GM12878 (cell line): ENCODE results near the gene AKNA. TPM values are rescaled to one million over a fixed set of nuclear protein-coding genes. Genes with fewer than 3 reads are reported as not detected.

Source experiments
- ATAC-seq: fragments of 200-7000 bp; cut with Tn5 transposase; 3 replicates; pipeline ENCODE4 v1.9.1; 2020; ENCODE audit warnings: mild to moderate bottlenecking, moderate library complexity
- BruUV-seq: library from RNA; stranded (reverse); fragments of 400-500 nt; replicated peaks from 2 replicates; lab custom pipeline; 2021; lab: Mats Ljungman, UMichigan
- CTCF ChIA-PET: fragments of 300-600 bp; sonication (Branson Sonifier 250); formaldehyde crosslinking; extraction: SDS; loops from one replicate; lab custom pipeline; 2021; ENCODE audit warnings: inconsistent platforms; lab: Yijun Ruan, JAX
- POLR2A ChIA-PET: fragments of 350-600 bp; formaldehyde crosslinking; extraction: SDS; loops from one replicate; lab custom pipeline; 2021; ENCODE audit warnings: inconsistent platforms; lab: Charles Lee
- RAD21 ChIA-PET: fragments of 300-600 bp; sonication (Branson Sonifier 250); formaldehyde crosslinking; loops from one replicate; lab custom pipeline; 2023; ENCODE audit warnings: antibody characterized with exemption; ENCODE audit not compliant: unreplicated experiment; lab: Charles Lee
- SMC1A ChIA-PET: fragments of 300-600 bp; sonication (Branson Sonifier 250); formaldehyde crosslinking; loops from one replicate; lab custom pipeline; 2023; ENCODE audit not compliant: unreplicated experiment, uncharacterized antibody; lab: Charles Lee
- DNase-seq: peaks from one replicate; pipeline ENCODE4 v3.0.0-alpha.2; 2011; ENCODE audit warnings: low read depth, low spot score
- FAIRE-seq: peaks from 3 replicates; lab custom pipeline; 2011; peaks lifted over from hg19 to GRCh38; lab: Jason Lieb, UNC
- H2AFZ ChIP-seq: 2 replicates; pipeline ENCODE4 v1.6.0; 2011; ENCODE audit warnings: low read depth, low read length, control low read depth; ENCODE audit not compliant: control insufficient read depth
- H3K27ac ChIP-seq: 2 replicates; pipeline ENCODE4 v1.5.1; 2011; ENCODE audit warnings: control low read depth; ENCODE audit not compliant: control insufficient read depth, insufficient read depth
- H3K27me3 ChIP-seq, 2 experiments: replicated peaks in 1 of 2; 2 replicates each; pipeline versions ENCODE4 v1.6.0 to v1.6.1; 2011; ENCODE audit warnings: low read length in 1 of 2; ENCODE audit not compliant: control insufficient read depth in 2 of 2, insufficient read depth in 2 of 2
- H3K36me3 ChIP-seq, 2 experiments: 2 replicates each; pipeline ENCODE4 v1.5.1; 2011; ENCODE audit warnings: low read length in 1 of 2; ENCODE audit not compliant: control insufficient read depth in 2 of 2, insufficient read depth in 2 of 2
- H3K4me1 ChIP-seq: 2 replicates; pipeline ENCODE4 v1.6.1; 2011; ENCODE audit warnings: mild to moderate bottlenecking, low read length, moderate library complexity, mixed read lengths; ENCODE audit not compliant: control insufficient read depth, insufficient read depth
- H3K4me2 ChIP-seq: 2 replicates; pipeline ENCODE4 v1.6.0; 2011; ENCODE audit warnings: control low read depth; ENCODE audit not compliant: control insufficient read depth, insufficient read depth
- H3K4me3 ChIP-seq: fragments of 200-600 bp; sonication (generic); 2 replicates; pipeline ENCODE4 v1.5.1; 2016
- H3K79me2 ChIP-seq: 2 replicates; pipeline ENCODE4 v1.6.0; 2011; ENCODE audit warnings: low read length; ENCODE audit not compliant: control insufficient read depth, insufficient read depth
- H3K9ac ChIP-seq: 2 replicates; pipeline ENCODE4 v1.8.0; 2011; ENCODE audit warnings: low read length, control low read depth, mixed read lengths; ENCODE audit not compliant: control insufficient read depth, insufficient read depth
- H3K9me3 ChIP-seq: replicated peaks from 3 replicates; pipeline ENCODE4 v1.5.1; 2011; ENCODE audit warnings: mild to moderate bottlenecking, low read length; ENCODE audit not compliant: control insufficient read depth, insufficient read depth
- H4K20me1 ChIP-seq: 2 replicates; pipeline ENCODE4 v1.6.0; 2011; ENCODE audit not compliant: control insufficient read depth, insufficient read depth
- BCLAF1 ChIP-seq: fragments of 450-650 bp; IDR thresholded peaks from 2 replicates; pipeline ENCODE4 v1.6.1; 2017; ENCODE audit warnings: antibody characterized with exemption, mild to moderate bottlenecking, moderate library complexity
- CHD4 ChIP-seq: fragments of 200-600 bp; sonication (generic); IDR thresholded peaks from 2 replicates; pipeline ENCODE4 v1.6.1; 2016; ENCODE audit warnings: mild to moderate bottlenecking
- CREB1 ChIP-seq: IDR thresholded peaks from 2 replicates; pipeline ENCODE4 v1.6.1; 2012; ENCODE audit warnings: low read depth, mild to moderate bottlenecking, inconsistent platforms
- GABPA ChIP-seq: IDR thresholded peaks from 2 replicates; pipeline ENCODE4 v1.6.1; 2014; ENCODE audit warnings: antibody characterized with exemption, low read depth, mild to moderate bottlenecking, inconsistent platforms
- HDGF ChIP-seq: fragments of 450-650 bp; IDR thresholded peaks from 2 replicates; pipeline ENCODE4 v1.6.1; 2016; ENCODE audit warnings: antibody characterized with exemption
- IKZF1 ChIP-seq: fragments of 450-650 bp; conservative IDR thresholded peaks from 2 replicates; pipeline ENCODE4 v1.6.1; 2017; ENCODE audit warnings: antibody characterized with exemption, mild to moderate bottlenecking
- MYB ChIP-seq: fragments of 150-350 bp; IDR thresholded peaks from 2 replicates; pipeline ENCODE4 v1.6.1; 2014; ENCODE audit warnings: mild to moderate bottlenecking, low read depth, low read length, borderline replicate concordance
- NBN ChIP-seq: fragments of 450-650 bp; IDR thresholded peaks from 2 replicates; pipeline ENCODE4 v1.6.1; 2016
- NFXL1 ChIP-seq: fragments of 450-650 bp; IDR thresholded peaks from 2 replicates; pipeline ENCODE4 v1.6.1; 2017; ENCODE audit warnings: antibody characterized with exemption, mild to moderate bottlenecking, borderline replicate concordance
- NFYB ChIP-seq: IDR thresholded peaks from 2 replicates; pipeline ENCODE4 v1.6.1; 2011; ENCODE audit warnings: low read depth, mild to moderate bottlenecking, low read length, improper control_type of control experiment, moderate library complexity; ENCODE audit not compliant: insufficient read depth
- NRF1 ChIP-seq: conservative IDR thresholded peaks from 2 replicates; pipeline ENCODE4 v1.6.1; 2011; ENCODE audit warnings: mild to moderate bottlenecking, low read depth, low read length, improper control_type of control experiment
- PAX5 ChIP-seq: IDR thresholded peaks from 2 replicates; pipeline ENCODE4 v1.6.1; 2011; ENCODE audit warnings: low read depth, low read length, borderline replicate concordance
- SMAD5 ChIP-seq: IDR thresholded peaks from 2 replicates; pipeline ENCODE4 v1.6.1; 2016; ENCODE audit warnings: antibody characterized with exemption, low read depth
- SUPT20H ChIP-seq: IDR thresholded peaks from 2 replicates; pipeline ENCODE4 v1.6.1; 2011; ENCODE audit warnings: low read depth, mild to moderate bottlenecking, low read length, moderate library complexity, borderline replicate concordance; ENCODE audit not compliant: control insufficient read depth
- TBL1XR1 ChIP-seq: IDR thresholded peaks from 2 replicates; pipeline ENCODE4 v1.6.1; 2012; ENCODE audit warnings: low read depth, low read length, improper control_type of control experiment
- TCF12 ChIP-seq: IDR thresholded peaks from 2 replicates; pipeline ENCODE4 v1.6.1; 2011; ENCODE audit warnings: low read depth, mild to moderate bottlenecking, low read length
- ZNF24 ChIP-seq: fragments of 450-650 bp; IDR thresholded peaks from 2 replicates; pipeline ENCODE4 v1.6.1; 2017; ENCODE audit warnings: antibody characterized with exemption, mild to moderate bottlenecking
- WGBS: methylation state at CpG from one replicate; pipeline ENCODE4 v1.1.6; 2016; ENCODE audit warnings: low lambda C conversion rate; ENCODE audit not compliant: insufficient replicate concordance, insufficient coverage; ENCODE audit errors: missing lambda C conversion rate; 5-methylcytosine and 5-hydroxymethylcytosine counted together
- in situ Hi-C: fragments of 300-500 bp; cut with MboI; formaldehyde crosslinking; loops from 9 replicates; pipeline ENCODE4 v1.14.3; 2018; ENCODE audit warnings: mixed read lengths
- intact Hi-C: fragments of 100-400 bp; cut with micrococcal nuclease; formaldehyde crosslinking; loops from one replicate; pipeline ENCODE4 v1.14.2; 2022; ENCODE audit not compliant: unreplicated experiment
- polyA plus RNA-seq, 11 experiments: library from polyadenylated mRNA; depleted of rRNA in 4 of 11; unstranded in 6 of 11; stranded (reverse) in 5 of 11; fragments of >200 nt; fragmentation: Nextera tagmentation in 4 of 11; fragmentation: Illumina TruSeq in 1 of 11; extraction: Ambion mirVana in 4 of 11; extraction: Trizol in 1 of 11; gene quantifications; 1 replicate in 1 of 11; 2 replicates in 10 of 11; pipeline versions ENCODE4 v1.2.1 to v1.2.3, GENCODE V29; 2011 to 2016; ENCODE audit warnings: inconsistent platforms in 2 of 11, missing spikeins in 2 of 11, low read depth in 1 of 11
- total RNA-seq, 4 experiments: library from RNA; depleted of rRNA in 3 of 4; stranded (reverse); fragments of >200 nt in 3 of 4; fragmentation: Illumina TruSeq in 1 of 4; extraction: Trizol in 1 of 4; gene quantifications; 2 replicates each; pipeline versions ENCODE4 v1.2.1 to v1.2.3, GENCODE V29; 2013 to 2021
- TF ChIP-seq, protein P1 (sequence below): IDR thresholded peaks from 2 replicates; pipeline ENCODE4 v1.6.1; 2011; ENCODE audit warnings: mild to moderate bottlenecking, low read depth, low read length, moderate library complexity; ENCODE audit not compliant: insufficient replicate concordance

AKNA gene
- total and polyA plus RNA-seq, 10 of the 15 experiments (the other 5 are each of a cell fraction or from before 2014, with no cell fraction given): 1.6 to 132 (median 35.3) TPM

GRCh38 chr9:114399381-114399780, 11.6 kb upstream of the AKNA start (continued):
- TF ChIP-seq ZNF24: no peak
- TF ChIP-seq MYB: no peak
- TF ChIP-seq, all 136 proteins: peak for 0

- in situ Hi-C loops: no loop called here
- Histone ChIP-seq H3K4me3 (peak overlapping the region; percentile 95), H3K36me3 (peaks cover 0 to 5% of the 10 kb centered on the region in 2 experiments; a peak in 2 of 4 replicates), H3K4me2 (peak overlapping the region; percentile 80), H3K9me3 (no peaks in the 10 kb centered on the region), H3K4me1 (peaks cover 21% of the 10 kb centered on the region), H4K20me1 (no peaks in the 10 kb centered on the region), H3K27ac (peak overlapping the region; percentile 87), H3K27me3 (no peaks in the 10 kb centered on the region), H3K9ac (peak overlapping the region; percentile 85), H3K79me2 (peaks cover 40% of the 10 kb centered on the region), H2AFZ (peak overlapping the region; percentile 88)
- DNase-seq (peak; percentile 80), ATAC-seq (peak; percentile 89), FAIRE-seq (peak; percentile 74)
- ChIA-PET SMC1A (interaction anchor here (0.6 to 6.4 kb wide), 13 partner anchors 10 to 255 kb away, joined by 3 to 87 read pairs (median 4); partner anchors contain the start of gene AKNA), RAD21 (interaction anchor here (0.6 to 8.9 kb wide), 12 partner anchors 13 to 255 kb away, joined by 3 to 136 read pairs (median 4); partner anchors contain the start of gene AKNA), POLR2A (interaction anchor here (0.6 to 4.0 kb wide), 11 partner anchors 12 to 495 kb away, joined by 3 to 127 read pairs (median 4); partner anchors contain the start of genes AKNA and ATP6V1G1), CTCF (interaction anchor here (0.7 to 5.5 kb wide), 12 partner anchors 8 to 222 kb away, joined by 3 to 49 read pairs (median 4); partner anchors contain the start of gene AKNA)
- no TSS peak for BruUV-seq
- WGBS: under 1% methylated on average over 36 of the region's 66 CpGs
- intact Hi-C loops: loop anchor here (1.0 to 2.0 kb wide), 3 partner anchors 13 to 59 kb away; no protein-coding TSS in a partner anchor
- no peak for TF ChIP-seq GABPA
- TF ChIP-seq SMAD5: no peak
- no peak; the same call in 1 of the 2 replicates for TF ChIP-seq HDGF
- TF ChIP-seq SUPT20H: no peak
- peak; percentile 23; the same call in 1 of the 2 replicates for TF ChIP-seq TCF12
- 0 out of 2 replicates have a peak, but pooled peaks have one; percentile 33 for TF ChIP-seq PAX5
- peak; percentile 95 for TF ChIP-seq IKZF1
- TF ChIP-seq CREB1: peak; percentile 70
- TF ChIP-seq, protein P1, sequence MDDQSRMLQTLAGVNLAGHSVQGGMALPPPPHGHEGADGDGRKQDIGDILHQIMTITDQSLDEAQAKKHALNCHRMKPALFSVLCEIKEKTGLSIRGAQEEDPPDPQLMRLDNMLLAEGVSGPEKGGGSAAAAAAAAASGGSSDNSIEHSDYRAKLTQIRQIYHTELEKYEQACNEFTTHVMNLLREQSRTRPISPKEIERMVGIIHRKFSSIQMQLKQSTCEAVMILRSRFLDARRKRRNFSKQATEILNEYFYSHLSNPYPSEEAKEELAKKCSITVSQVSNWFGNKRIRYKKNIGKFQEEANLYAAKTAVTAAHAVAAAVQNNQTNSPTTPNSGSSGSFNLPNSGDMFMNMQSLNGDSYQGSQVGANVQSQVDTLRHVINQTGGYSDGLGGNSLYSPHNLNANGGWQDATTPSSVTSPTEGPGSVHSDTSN: peak; percentile 87
- peak; percentile 78; the same call in 1 of the 2 replicates for TF ChIP-seq NFYB
- TF ChIP-seq BCLAF1: 0 out of 2 replicates have a peak, but pooled peaks have one; percentile 12
- TF ChIP-seq TBL1XR1: 0 out of 2 replicates have a peak, but pooled peaks have one; percentile 57
- TF ChIP-seq CHD4: no peak
- peak; percentile 51; the same call in 1 of the 2 replicates for TF ChIP-seq NFXL1
- TF ChIP-seq NBN: peak; percentile 89
- no peak; the same call in 1 of the 2 replicates for TF ChIP-seq NRF1
Measured at GRCh38 chr9:114397848-114398605, 10.2 kb upstream of the AKNA start.
